Measurements from ENCODE around the gene SPRR3.
"Not testable (repeated sequence)": the region's sequence is repeated elsewhere in the genome, so short reads cannot be mapped to it uniquely, and the experiment has no call there.

DNA sequence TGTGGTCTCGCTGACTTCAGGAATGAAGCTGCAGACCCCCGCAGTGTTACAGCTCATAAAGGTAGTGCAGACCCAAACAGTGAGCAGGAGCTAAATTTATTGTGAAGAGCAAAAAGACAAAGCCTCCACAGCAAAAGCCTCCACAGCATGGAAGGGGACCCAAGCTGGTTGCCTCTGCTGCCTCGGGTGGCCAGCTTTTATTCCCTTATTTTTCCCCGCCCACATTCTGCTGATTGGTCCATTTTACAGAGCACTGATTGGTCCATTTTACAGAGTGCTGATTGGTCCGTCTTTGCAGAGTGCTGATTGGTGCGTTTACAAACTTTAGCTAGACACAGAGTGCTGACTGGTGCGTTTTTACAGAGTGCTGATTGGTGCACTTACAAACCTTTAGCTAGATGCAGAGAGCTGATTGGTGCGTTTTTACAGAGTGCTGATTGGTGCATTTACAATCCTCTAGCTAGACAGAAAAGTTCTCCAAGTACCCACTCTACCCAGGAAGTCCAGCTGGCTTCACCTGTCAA, 9.7 kb downstream of the SPRR3 start:
- not testable (repeated sequence) for TF ChIP-seq CTCF, POLR2A (IDR thresholded peaks at IDR 0.05)

Data from tibial nerve (tissue), 3 donors.